DND-41 (cell line): ENCODE results near the gene FUT3.

Experiments
- ATAC-seq: fragments of 200-7000 bp; cut with Tn5 transposase; 3 replicates; pipeline ENCODE4 v1.9.1; 2021; ENCODE audit warnings: low read depth; ENCODE audit not compliant: insufficient read depth
- DNase-seq: peaks from one replicate; pipeline ENCODE4 v3.0.0-alpha.2; 2020
- H2AFZ ChIP-seq: 2 replicates; pipeline ENCODE4 v1.6.0; 2012; ENCODE audit warnings: low read depth, low read length
- H3K27ac ChIP-seq: 2 replicates; pipeline ENCODE4 v1.5.1; 2012; ENCODE audit warnings: low read length, inconsistent platforms
- H3K27me3 ChIP-seq: fragments of 200-600 bp; sonication (generic); 2 replicates; pipeline ENCODE4 v1.6.0; 2012; ENCODE audit warnings: low read length, mild to moderate bottlenecking, inconsistent platforms; ENCODE audit not compliant: insufficient read depth, poor library complexity
- H3K36me3 ChIP-seq: 2 replicates; pipeline ENCODE4 v1.5.1; 2012; ENCODE audit warnings: low read length, inconsistent platforms; ENCODE audit not compliant: insufficient read depth
- H3K4me1 ChIP-seq: 2 replicates; pipeline ENCODE4 v1.5.1; 2012; ENCODE audit warnings: mild to moderate bottlenecking, low read length; ENCODE audit not compliant: insufficient read depth
- H3K4me2 ChIP-seq: 2 replicates; pipeline ENCODE4 v1.6.0; 2012; ENCODE audit warnings: mild to moderate bottlenecking, moderate library complexity, low read length, inconsistent platforms; ENCODE audit not compliant: insufficient read depth
- H3K4me3 ChIP-seq, 2 experiments: fragments of 200-600 bp in 1 of 2; shearing (Covaris generic) in 1 of 2; 2 replicates each; pipeline ENCODE4 v1.5.1; 2012 to 2016; ENCODE audit warnings: inconsistent platforms in 2 of 2, low read length in 2 of 2, mild to moderate bottlenecking in 2 of 2, low read depth in 1 of 2, moderate library complexity in 1 of 2
- H3K79me2 ChIP-seq: 2 replicates; pipeline ENCODE4 v1.6.0; 2012; ENCODE audit warnings: low read length, inconsistent platforms; ENCODE audit not compliant: insufficient read depth
- H3K9ac ChIP-seq: 2 replicates; pipeline ENCODE4 v1.6.0; 2012; ENCODE audit warnings: low read depth, mild to moderate bottlenecking, inconsistent platforms, low read length, moderate library complexity
- H3K9me3 ChIP-seq: 2 replicates; pipeline ENCODE4 v1.5.1; 2012; ENCODE audit warnings: low read length, moderate library complexity, mild to moderate bottlenecking, inconsistent platforms; ENCODE audit not compliant: insufficient read depth, severe bottlenecking
- H4K20me1 ChIP-seq: 2 replicates; pipeline ENCODE4 v1.6.0; 2012; ENCODE audit warnings: low read length; ENCODE audit not compliant: insufficient read depth
- CTCF ChIP-seq: IDR thresholded peaks from 2 replicates; pipeline ENCODE4 v1.5.1; 2012; ENCODE audit warnings: borderline replicate concordance, low read length, moderate library complexity, mild to moderate bottlenecking; ENCODE audit not compliant: poor library complexity, severe bottlenecking; ENCODE audit errors: extremely low read depth
- EZH2 ChIP-seq: IDR thresholded peaks from 3 replicates; pipeline ENCODE4 v1.6.1; 2012; ENCODE audit warnings: borderline replicate concordance, low read depth, mild to moderate bottlenecking, moderate library complexity, low read length, inconsistent platforms; ENCODE audit not compliant: severe bottlenecking

Gene FUT3

GRCh38 chr19:5851302-5851701 is at the start of gene FUT3:
TSS of gene FUT3 (minus strand) at chr19:5851449.
- no peak for DNase-seq
- Histone ChIP-seq H3K27ac (no peak within 1 kb of the TSS), H4K20me1 (no peaks in the 10 kb centered on the region), H3K4me1 (no peaks in the 10 kb centered on the region), H3K36me3 (no peaks in the 10 kb centered on the region), H3K9ac (no peak within 1 kb of the TSS), H3K4me3 (no peak within 1 kb of the TSS), H3K9me3 (no peaks in the 10 kb centered on the region), H3K27me3 (no peaks in the 10 kb centered on the region), H3K79me2 (no peaks in the 10 kb centered on the region), H3K4me2 (no peak within 1 kb of the TSS), H2AFZ (no peak within 1 kb of the TSS)
- no peak for ATAC-seq
- TF ChIP-seq EZH2, result no peak
- TF ChIP-seq CTCF, result no peak

GRCh38 chr19:5900976-5901375 is 49.7 kb upstream of the FUT3 start:
- Histone ChIP-seq H3K9me3 (no peaks in the 10 kb centered on the region), H3K4me2 (peak overlapping the region; percentile 19; the same call in 1 of the 2 replicates), H2AFZ (no peak overlapping the region), H3K79me2 (peaks cover 62% of the 10 kb centered on the region), H3K36me3 (peaks cover 29% of the 10 kb centered on the region), H4K20me1 (peaks cover 50% of the 10 kb centered on the region), H3K27me3 (no peaks in the 10 kb centered on the region), H3K4me3 (no peak overlapping the region), H3K9ac (no peak overlapping the region), H3K27ac (no peak overlapping the region), H3K4me1 (peaks cover 33% of the 10 kb centered on the region)
- ATAC-seq (no peak), DNase-seq (no peak)
- no peak for TF ChIP-seq CTCF
- TF ChIP-seq EZH2, result no peak

GRCh38 chr19:5899728-5900526 is 48.7 kb upstream of the FUT3 start:
- Histone ChIP-seq H3K27ac (no peak overlapping the region), H3K9me3 (no peaks in the 10 kb centered on the region), H4K20me1 (peaks cover 60% of the 10 kb centered on the region), H3K9ac (no peak overlapping the region), H3K27me3 (no peaks in the 10 kb centered on the region), H3K36me3 (peaks cover 39% of the 10 kb centered on the region), H3K79me2 (peaks cover 54% of the 10 kb centered on the region), H2AFZ (no peak overlapping the region), H3K4me2 (no peak overlapping the region), H3K4me3 (no peak overlapping the region), H3K4me1 (peaks cover 23% of the 10 kb centered on the region)
- TF ChIP-seq CTCF (no peak), EZH2 (no peak)
- ATAC-seq (no peak), DNase-seq (no peak)
